GM23338 (cell line): ENCODE data around the gene GADD45B. TPM values are rescaled to one million over a fixed set of nuclear protein-coding genes. Genes with fewer than 3 reads are reported as not detected.
A peak's percentile ranks its signal among the peaks of the same experiment; 100 is the strongest.

Experiments
- ATAC-seq: fragments of 200-7000 bp; cut with Tn5 transposase; 3 replicates; pipeline ENCODE4 v1.9.1; 2020
- DNase-seq: peaks from one replicate; pipeline ENCODE4 v3.0.0-alpha.2; 2015; ENCODE audit warnings: low spot score
- H2AFZ ChIP-seq: fragments of 200-600 bp; sonication (generic); 2 replicates; pipeline ENCODE4 v1.8.0; 2016; ENCODE audit warnings: antibody characterized with exemption, mild to moderate bottlenecking, moderate library complexity
- H3F3A ChIP-seq: fragments of 200-600 bp; sonication (generic); replicated peaks from 2 replicates; pipeline ENCODE4 v1.8.0; 2017; ENCODE audit warnings: antibody characterized with exemption, mixed run types, low read depth
- H3K27ac ChIP-seq: fragments of 200-600 bp; sonication (generic); 2 replicates; pipeline ENCODE4 v1.6.1; 2016; ENCODE audit warnings: low read depth
- H3K27me3 ChIP-seq: fragments of 200-600 bp; sonication (generic); 2 replicates; pipeline ENCODE4 v1.8.0; 2016; ENCODE audit warnings: mild to moderate bottlenecking, mixed run types, moderate library complexity; ENCODE audit not compliant: insufficient read depth
- H3K36me3 ChIP-seq: fragments of 200-600 bp; sonication (generic); 2 replicates; pipeline ENCODE4 v1.8.0; 2016; ENCODE audit warnings: mild to moderate bottlenecking; ENCODE audit not compliant: insufficient read depth
- H3K4me1 ChIP-seq: fragments of 200-600 bp; sonication (generic); 2 replicates; pipeline ENCODE4 v1.8.0; 2016; ENCODE audit warnings: mild to moderate bottlenecking, moderate library complexity; ENCODE audit not compliant: insufficient read depth
- H3K4me2 ChIP-seq: fragments of 200-600 bp; sonication (generic); 2 replicates; pipeline ENCODE4 v1.7.1; 2017; ENCODE audit warnings: mixed run types
- H3K4me3 ChIP-seq: fragments of 200-600 bp; sonication (generic); 2 replicates; pipeline ENCODE4 v1.6.1; 2016; ENCODE audit warnings: mixed run types
- H3K79me2 ChIP-seq: fragments of 200-600 bp; sonication (generic); replicated peaks from 2 replicates; pipeline ENCODE4 v1.8.0; 2017; ENCODE audit warnings: mild to moderate bottlenecking; ENCODE audit not compliant: insufficient read depth
- H3K9me2 ChIP-seq: fragments of 200-600 bp; sonication (generic); 2 replicates; pipeline ENCODE4 v1.8.0; 2017; ENCODE audit not compliant: insufficient read depth
- H4K20me1 ChIP-seq: fragments of 200-600 bp; sonication (generic); replicated peaks from 2 replicates; pipeline ENCODE4 v1.8.0; 2017; ENCODE audit warnings: mild to moderate bottlenecking; ENCODE audit not compliant: insufficient read depth
- H3K27ac Mint-ChIP-seq: 2 replicates; pipeline ENCODE4 v1.8.0; 2020; ENCODE audit warnings: inconsistent platforms, mild to moderate bottlenecking, moderate library complexity, mixed read lengths
- H3K27me3 Mint-ChIP-seq: 3 replicates; pipeline ENCODE4 v1.8.0; 2022; ENCODE audit warnings: low read depth, mild to moderate bottlenecking, moderate library complexity, mixed read lengths, inconsistent platforms; ENCODE audit not compliant: insufficient read depth, poor library complexity
- H3K36me3 Mint-ChIP-seq: 3 replicates; pipeline ENCODE4 v1.8.0; 2021; ENCODE audit warnings: low read depth, mild to moderate bottlenecking, inconsistent platforms, moderate library complexity, mixed read lengths
- H3K4me1 Mint-ChIP-seq: 3 replicates; pipeline ENCODE4 v1.8.0; 2020; ENCODE audit warnings: mild to moderate bottlenecking, inconsistent platforms, mixed read lengths
- H3K4me3 Mint-ChIP-seq: 3 replicates; pipeline ENCODE4 v1.8.0; 2021; ENCODE audit warnings: moderate library complexity, mild to moderate bottlenecking, inconsistent platforms, mixed read lengths
- H3K9me3 Mint-ChIP-seq: 3 replicates; pipeline ENCODE4 v1.8.0; 2020; ENCODE audit warnings: moderate library complexity, mild to moderate bottlenecking, inconsistent platforms, mixed read lengths
- ETS1 ChIP-seq: IDR thresholded peaks from 2 replicates; pipeline ENCODE4 v1.6.1; 2016; ENCODE audit warnings: antibody characterized with exemption
- EZH2phosphoT487 ChIP-seq: fragments of 200-600 bp; sonication (generic); IDR thresholded peaks from one replicate; pipeline ENCODE4 v1.8.1; 2018; ENCODE audit warnings: antibody characterized with exemption; ENCODE audit not compliant: unreplicated experiment
- NANOG ChIP-seq: IDR thresholded peaks from 2 replicates; pipeline ENCODE4 v1.6.1; 2016; ENCODE audit warnings: antibody characterized with exemption, borderline replicate concordance
- POLR2AphosphoS5 ChIP-seq: IDR thresholded peaks from 2 replicates; pipeline ENCODE4 v1.6.1; 2016; ENCODE audit warnings: antibody characterized with exemption, low read depth
- STAT1 ChIP-seq: IDR thresholded peaks from one replicate; pipeline ENCODE4 v1.6.1; 2016; ENCODE audit warnings: antibody characterized with exemption; ENCODE audit not compliant: unreplicated experiment
- ZNF462 ChIP-seq: fragments of 250-450 bp; sonication (Bioruptor Pico); IDR thresholded peaks from 2 replicates; pipeline ENCODE4 v1.5.0; 2020; ENCODE audit warnings: mild to moderate bottlenecking, moderate library complexity
- polyA plus RNA-seq: library from polyadenylated mRNA; unstranded; fragments of >200 nt; fragmentation: Nextera tagmentation; extraction: Ambion mirVana; gene quantifications from 2 replicates; pipeline ENCODE4 v1.2.1, GENCODE V29; 2016
- total RNA-seq: library from RNA; depleted of rRNA; stranded (reverse); fragments of >200 nt; shearing (Covaris generic); gene quantifications from 2 replicates; pipeline ENCODE4 v1.2.3, GENCODE V29; 2014

Gene GADD45B
- total and polyA plus RNA-seq, 2 experiments from 2014 or later: 12.3 to 16.6 TPM

- Mint-ChIP-seq H3K27me3 (peaks cover 9% of the 10 kb centered on the region), H3K36me3 (peaks cover 2% of the 10 kb centered on the region), H3K9me3 (no peaks in the 10 kb centered on the region), H3K27ac (no peak overlapping the region; the same call in 1 of the 2 replicates), H3K4me3 (peak overlapping the region; percentile 85), H3K4me1 (peaks cover 30% of the 10 kb centered on the region)
- peak; percentile 18 for ATAC-seq
- Histone ChIP-seq H3K36me3 (no peaks in the 10 kb centered on the region), H3K4me3 (peak overlapping the region; percentile 91), H3K4me1 (peaks cover 15% of the 10 kb centered on the region), H3K79me2 (peaks cover 55% of the 10 kb centered on the region), H3K27me3 (no peaks in the 10 kb centered on the region), H3K9me2 (no peaks in the 10 kb centered on the region), H3F3A (peaks cover 5% of the 10 kb centered on the region; the same call in 1 of the 2 replicates), H3K4me2 (peak overlapping the region; percentile 86), H3K27ac (no peak overlapping the region), H2AFZ (no peak overlapping the region), H4K20me1 (peaks cover 14% of the 10 kb centered on the region)
- TF ChIP-seq EZH2phosphoT487 (no peak), STAT1 (no peak), ZNF462 (CRISPR knock-in tag) (no peak), POLR2AphosphoS5 (no peak), ETS1 (no peak), NANOG (no peak)
- no peak for DNase-seq
Measured at GRCh38 chr19:2455851-2456570, 19.9 kb upstream of the GADD45B start.
